Activated T-helper 17 cell treated with anti-CD3 and anti-CD28 coated beads, Interleukin-2, amount 50 U/mL, for 72 hours (primary cell): ENCODE measurements around the gene FOXE1. TPM values are rescaled to one million over a fixed set of nuclear protein-coding genes. Genes with fewer than 3 reads are reported as not detected.
A peak's percentile ranks its signal among the peaks of the same experiment; 100 is the strongest.

ENCODE experiments used
- ATAC-seq: fragments of 150-1000 bp; cut with Tn5 transposase; replicated peaks from 2 replicates; pipeline ENCODE4 v1.10.0; 2021; ENCODE audit warnings: mild to moderate bottlenecking, moderate library complexity
- H3K27ac Mint-ChIP-seq: one replicate; pipeline ENCODE4 v1.8.0; 2022; ENCODE audit warnings: mixed read lengths
- H3K27me3 Mint-ChIP-seq: one replicate; pipeline ENCODE4 v1.8.0; 2022; ENCODE audit warnings: mixed read lengths
- H3K36me3 Mint-ChIP-seq: one replicate; pipeline ENCODE4 v1.8.0; 2022; ENCODE audit warnings: low read depth, mild to moderate bottlenecking, mixed read lengths
- H3K4me1 Mint-ChIP-seq: one replicate; pipeline ENCODE4 v1.8.0; 2022; ENCODE audit warnings: mixed read lengths
- H3K4me3 Mint-ChIP-seq: one replicate; pipeline ENCODE4 v1.8.0; 2022; ENCODE audit warnings: mild to moderate bottlenecking, mixed read lengths
- H3K9me3 Mint-ChIP-seq: one replicate; pipeline ENCODE4 v1.8.0; 2022; ENCODE audit warnings: mixed read lengths
- total RNA-seq, 2 donors: library from RNA; stranded (reverse); gene quantifications; one replicate each; pipeline ENCODE4 v1.2.3, GENCODE V29; 2022

The FOXE1 gene
- total RNA-seq: not detected

DNA sequence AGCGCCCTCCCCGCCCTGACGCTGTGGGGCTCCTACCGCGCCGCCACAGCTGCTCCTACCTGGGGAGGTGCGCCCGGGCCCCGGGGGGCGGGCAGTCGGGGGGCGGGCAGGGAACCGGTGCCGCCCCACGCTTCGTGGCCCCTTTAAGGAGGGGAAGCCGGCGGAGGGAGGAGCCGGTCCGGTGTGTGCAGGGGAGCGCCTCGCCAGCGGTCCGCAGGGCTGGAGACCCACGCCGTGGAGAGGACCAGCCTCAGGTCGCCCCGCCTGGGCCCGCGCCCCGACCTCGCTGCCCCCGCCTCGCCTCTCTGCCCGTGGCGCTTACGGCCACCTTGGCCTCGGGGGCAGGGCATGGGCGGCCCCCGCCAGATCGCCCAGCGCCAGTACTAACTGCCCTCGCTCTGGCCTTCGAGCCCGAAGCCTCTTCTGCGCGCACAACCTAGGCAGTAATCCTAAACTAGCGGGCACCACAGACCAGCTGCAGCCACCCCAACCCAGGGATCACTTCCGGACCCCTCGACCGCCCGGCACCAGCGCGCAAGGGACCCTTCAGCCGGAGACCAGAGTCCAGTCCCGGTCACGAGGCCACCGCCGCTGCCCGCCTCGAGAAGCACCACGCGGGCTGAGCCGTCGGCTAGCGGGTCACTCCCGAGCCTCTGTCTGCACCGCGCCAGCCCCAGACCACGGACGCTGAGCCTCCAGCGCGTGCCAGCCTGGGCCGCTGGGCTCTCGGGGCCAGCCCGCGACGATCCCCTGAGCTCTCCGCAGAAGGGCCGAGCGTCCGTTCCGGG is at the start of gene FOXE1:
FOXE1 (plus strand) TSS at position 171 of the 788 bp plus-strand sequence. CDS start 689 bp downstream, outside the sequence.
- H3K9me3 Mint-ChIP-seq: no peaks in the 10 kb centered on the region
- H3K27ac Mint-ChIP-seq: no peak within 1 kb of the TSS
- peaks cover 60% of the 10 kb centered on the region for H3K27me3 Mint-ChIP-seq
- H3K36me3 Mint-ChIP-seq: no peaks in the 10 kb centered on the region
- peaks cover 4% of the 10 kb centered on the region for H3K4me1 Mint-ChIP-seq
- peak within 1 kb of the TSS; percentile 79 for H3K4me3 Mint-ChIP-seq
- ATAC-seq: peak; percentile 36

DNA sequence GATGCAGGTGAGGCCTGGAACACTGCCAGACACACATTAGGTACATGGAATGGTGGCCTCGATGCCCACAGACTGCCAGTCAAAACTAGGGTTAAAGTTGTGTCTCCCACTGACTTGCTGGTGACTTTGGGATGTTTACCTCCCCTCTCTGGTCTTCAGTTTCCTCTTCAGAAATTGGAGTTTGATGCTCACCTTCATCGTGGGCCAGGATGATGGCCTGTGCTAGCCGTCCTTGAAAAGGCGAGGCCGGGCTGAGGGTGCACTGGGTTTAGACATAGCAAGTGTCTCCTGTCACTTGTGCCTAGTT is 49.0 kb upstream of the FOXE1 start:
- no peaks in the 10 kb centered on the region for H3K4me1 Mint-ChIP-seq
- peak overlapping the region; percentile 33 for H3K27ac Mint-ChIP-seq
- no peaks in the 10 kb centered on the region for H3K9me3 Mint-ChIP-seq
- peak overlapping the region; percentile 79 for H3K4me3 Mint-ChIP-seq
- ATAC-seq: no peak
- peaks cover 9% of the 10 kb centered on the region for H3K27me3 Mint-ChIP-seq
- no peaks in the 10 kb centered on the region for H3K36me3 Mint-ChIP-seq

DNA sequence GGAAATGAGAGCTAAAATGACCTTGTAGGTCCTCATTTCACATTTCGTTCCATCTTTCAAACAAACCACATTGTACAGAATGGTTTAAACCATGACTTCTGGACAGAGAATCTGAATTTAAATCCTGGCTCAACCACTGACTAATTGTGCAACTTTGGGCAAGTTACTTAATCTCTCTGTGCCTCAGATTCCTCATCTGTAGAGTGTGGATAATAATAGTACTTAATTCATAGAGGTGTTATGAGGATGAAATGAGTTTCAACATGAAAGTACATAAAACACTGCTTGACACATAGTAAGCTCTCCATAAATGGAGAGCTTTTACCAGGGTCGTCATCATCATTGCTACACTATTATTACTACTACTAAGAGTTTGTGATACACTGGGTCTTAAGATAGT is 46.3 kb upstream of the FOXE1 start:
- Mint-ChIP-seq H3K4me3 (no peak overlapping the region), H3K4me1 (no peaks in the 10 kb centered on the region), H3K27me3 (peaks cover 9% of the 10 kb centered on the region), H3K9me3 (no peaks in the 10 kb centered on the region), H3K27ac (no peak overlapping the region), H3K36me3 (no peaks in the 10 kb centered on the region)
- ATAC-seq: no peak

DNA sequence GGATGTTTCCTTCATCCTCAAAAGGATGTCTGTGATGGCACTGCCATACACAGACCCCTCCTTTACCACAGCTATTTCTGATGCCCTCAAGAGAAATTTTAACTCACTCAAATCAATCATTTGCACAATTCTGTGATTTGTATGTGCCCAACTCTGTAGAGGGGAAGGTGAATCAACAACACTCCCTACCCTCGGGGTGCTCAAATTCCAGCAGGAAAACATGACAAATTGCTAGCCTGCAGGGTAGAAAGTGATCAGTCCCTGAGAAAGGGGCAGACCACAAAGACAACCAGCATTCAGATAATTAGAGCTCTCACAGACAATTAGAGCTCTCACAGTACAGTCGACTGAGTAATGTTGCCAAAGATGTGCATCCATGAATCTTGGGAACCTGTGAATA is 45.3 kb upstream of the FOXE1 start:
- no peak overlapping the region for H3K4me3 Mint-ChIP-seq
- peaks cover 9% of the 10 kb centered on the region for H3K27me3 Mint-ChIP-seq
- H3K9me3 Mint-ChIP-seq: no peaks in the 10 kb centered on the region
- no peak overlapping the region for H3K27ac Mint-ChIP-seq
- no peak for ATAC-seq
- H3K4me1 Mint-ChIP-seq: no peaks in the 10 kb centered on the region
- H3K36me3 Mint-ChIP-seq: no peaks in the 10 kb centered on the region

DNA sequence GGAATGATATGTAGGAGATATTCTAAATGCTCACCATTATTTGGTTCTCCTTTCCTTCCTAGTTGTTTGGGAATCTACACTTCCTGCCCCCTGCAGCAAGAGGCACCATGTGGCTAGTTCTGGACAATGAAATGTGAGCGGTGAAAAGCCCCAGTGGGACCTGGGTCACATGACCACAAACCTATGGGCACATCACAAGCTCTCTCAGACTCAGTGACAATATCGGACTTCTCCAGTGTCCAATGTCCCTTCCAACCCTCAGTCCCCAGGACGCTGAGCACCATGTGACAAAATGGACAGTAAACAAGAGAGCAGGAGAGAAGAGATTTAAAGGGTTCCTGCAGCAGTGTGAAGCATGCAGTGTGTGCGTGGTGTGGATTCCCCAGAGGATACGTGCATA is 44.6 kb upstream of the FOXE1 start:
- no peaks in the 10 kb centered on the region for H3K4me1 Mint-ChIP-seq
- no peak overlapping the region for H3K4me3 Mint-ChIP-seq
- H3K36me3 Mint-ChIP-seq: no peaks in the 10 kb centered on the region
- peaks cover 9% of the 10 kb centered on the region for H3K27me3 Mint-ChIP-seq
- H3K9me3 Mint-ChIP-seq: no peaks in the 10 kb centered on the region
- H3K27ac Mint-ChIP-seq: no peak overlapping the region
- no peak for ATAC-seq

DNA sequence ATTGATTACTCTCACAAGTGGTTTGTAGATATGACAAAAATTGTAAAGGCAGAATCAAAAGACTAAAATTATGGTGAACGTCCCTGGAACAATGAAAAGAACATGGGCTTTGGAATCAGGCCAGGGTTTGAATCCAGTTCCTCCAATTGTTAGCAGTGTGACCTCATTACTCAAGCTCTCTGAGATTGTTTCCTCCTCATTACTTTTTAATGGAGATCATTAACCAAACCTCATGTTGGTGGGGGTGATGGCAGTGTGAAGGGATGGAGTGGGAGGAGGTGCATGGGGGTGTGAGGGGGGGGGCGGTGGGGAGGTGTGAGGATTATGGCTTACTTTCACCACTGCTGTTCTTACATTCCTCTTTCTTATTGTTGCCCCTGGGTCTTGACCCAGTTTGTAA is 44.1 kb upstream of the FOXE1 start:
- Mint-ChIP-seq H3K27ac (no peak overlapping the region), H3K4me3 (no peak overlapping the region), H3K27me3 (peaks cover 8% of the 10 kb centered on the region), H3K9me3 (no peaks in the 10 kb centered on the region), H3K36me3 (no peaks in the 10 kb centered on the region), H3K4me1 (no peaks in the 10 kb centered on the region)
- no peak for ATAC-seq

DNA sequence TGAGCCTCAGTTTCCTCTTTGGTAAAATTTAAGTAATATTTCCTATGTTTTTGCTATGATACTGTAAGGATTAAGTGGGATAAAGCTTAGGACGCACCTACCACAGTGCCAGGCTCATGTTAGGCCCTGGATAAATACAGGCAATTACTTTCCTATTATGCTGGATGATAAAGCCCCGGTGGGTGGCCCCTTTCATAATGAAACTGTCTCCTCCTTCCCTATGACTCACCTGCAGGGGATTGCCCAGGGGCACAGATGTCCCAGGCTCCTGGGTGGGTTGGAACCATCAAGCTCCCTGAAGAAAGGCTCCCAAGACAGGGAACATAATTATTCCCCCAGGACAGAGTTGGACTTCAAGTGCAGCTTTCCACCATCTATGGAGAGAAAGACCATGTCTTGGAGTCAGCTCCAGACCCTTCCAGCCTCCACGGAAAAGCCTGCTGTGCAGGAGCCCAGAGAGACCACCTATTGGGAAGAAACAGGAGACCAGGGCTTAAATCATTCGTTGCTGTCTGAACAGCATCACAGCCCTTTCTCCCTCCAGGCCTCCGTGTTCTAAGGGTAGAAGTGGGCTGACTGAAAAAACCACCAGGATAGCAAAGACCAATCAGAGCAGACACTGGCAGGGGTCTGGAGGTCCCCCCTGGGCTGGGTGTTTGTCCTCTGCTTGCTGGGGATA is 43.2 kb upstream of the FOXE1 start:
- Mint-ChIP-seq H3K4me1 (no peaks in the 10 kb centered on the region), H3K27ac (no peak overlapping the region), H3K36me3 (no peaks in the 10 kb centered on the region), H3K9me3 (no peaks in the 10 kb centered on the region), H3K27me3 (peaks cover 3% of the 10 kb centered on the region), H3K4me3 (no peak overlapping the region)
- ATAC-seq: peak; percentile 37

DNA sequence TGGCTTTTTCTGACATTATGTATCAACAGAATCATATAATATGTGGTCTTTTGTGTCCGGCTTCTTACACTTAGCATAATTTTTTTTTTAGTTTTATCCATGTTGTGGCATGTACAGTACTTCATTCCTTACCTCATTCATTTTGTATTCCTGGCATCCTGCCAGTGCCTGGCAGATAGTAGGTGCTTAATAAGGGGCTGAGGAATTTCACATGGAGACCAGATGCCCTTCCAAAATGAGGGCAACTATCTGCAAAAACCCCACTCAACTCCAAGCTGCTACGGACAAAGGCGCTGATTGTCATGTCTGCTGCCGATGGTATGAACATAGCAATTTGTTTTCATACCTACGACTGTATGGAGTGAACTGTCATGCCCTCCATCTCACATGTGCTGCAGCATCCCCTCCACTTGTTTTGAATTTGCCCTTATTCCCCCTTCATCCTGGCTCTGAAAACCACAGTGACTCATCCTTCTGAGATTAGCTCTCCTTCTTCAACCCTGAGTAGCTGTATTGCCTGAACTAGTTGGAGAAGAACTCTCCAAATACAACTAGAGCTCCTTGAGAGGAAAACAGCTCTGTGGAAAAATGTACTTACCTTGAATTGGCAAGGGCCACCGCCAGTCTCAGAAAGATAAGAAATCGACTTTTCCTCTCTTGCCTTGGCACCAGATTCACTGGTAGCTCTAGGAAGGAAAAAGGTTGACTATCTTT is 41.3 kb upstream of the FOXE1 start:
- Mint-ChIP-seq H3K27me3 (peaks cover 3% of the 10 kb centered on the region), H3K4me1 (no peaks in the 10 kb centered on the region), H3K27ac (no peak overlapping the region), H3K36me3 (no peaks in the 10 kb centered on the region), H3K9me3 (no peaks in the 10 kb centered on the region), H3K4me3 (no peak overlapping the region)
- peak; percentile 28 for ATAC-seq

DNA sequence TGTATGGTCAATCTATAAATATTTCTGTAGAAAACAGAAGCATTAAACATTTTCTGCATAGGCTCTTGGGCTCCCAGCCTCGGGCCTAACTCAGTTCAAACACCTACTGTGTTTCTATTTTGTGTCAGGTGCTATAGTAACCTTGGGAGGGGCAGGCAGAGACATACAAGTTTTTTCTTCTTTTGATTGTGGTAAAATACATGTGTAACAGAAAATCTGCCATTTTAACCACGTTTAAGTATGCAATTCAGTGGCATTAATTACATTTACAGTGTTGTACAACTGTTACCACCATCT is 40.8 kb upstream of the FOXE1 start:
- H3K4me1 Mint-ChIP-seq: no peaks in the 10 kb centered on the region
- peaks cover 3% of the 10 kb centered on the region for H3K27me3 Mint-ChIP-seq
- H3K9me3 Mint-ChIP-seq: no peaks in the 10 kb centered on the region
- no peak for ATAC-seq
- H3K27ac Mint-ChIP-seq: no peak overlapping the region
- no peaks in the 10 kb centered on the region for H3K36me3 Mint-ChIP-seq
- no peak overlapping the region for H3K4me3 Mint-ChIP-seq

DNA sequence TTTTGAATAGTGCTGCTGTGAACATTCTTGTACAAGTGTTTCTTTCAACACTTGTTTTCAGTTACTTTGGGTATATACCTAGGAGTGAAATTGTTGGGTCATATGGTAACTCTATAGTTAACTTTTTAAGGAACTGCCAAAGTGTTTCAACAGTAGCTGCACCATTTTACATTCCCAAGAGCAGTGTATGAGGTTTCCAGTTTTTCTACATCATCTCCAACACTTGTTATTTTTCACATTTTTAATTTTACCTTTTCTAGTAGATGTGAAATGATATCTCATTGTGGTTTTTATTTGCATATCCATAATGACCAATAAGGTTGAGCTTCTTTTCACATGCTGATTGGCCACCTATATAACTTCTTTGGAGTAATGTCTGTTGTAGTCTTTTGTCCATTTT is 40.0 kb upstream of the FOXE1 start:
- Mint-ChIP-seq H3K27me3 (peaks cover 11% of the 10 kb centered on the region), H3K4me1 (no peaks in the 10 kb centered on the region), H3K9me3 (no peaks in the 10 kb centered on the region), H3K27ac (no peak overlapping the region), H3K36me3 (no peaks in the 10 kb centered on the region), H3K4me3 (no peak overlapping the region)
- no peak for ATAC-seq

DNA sequence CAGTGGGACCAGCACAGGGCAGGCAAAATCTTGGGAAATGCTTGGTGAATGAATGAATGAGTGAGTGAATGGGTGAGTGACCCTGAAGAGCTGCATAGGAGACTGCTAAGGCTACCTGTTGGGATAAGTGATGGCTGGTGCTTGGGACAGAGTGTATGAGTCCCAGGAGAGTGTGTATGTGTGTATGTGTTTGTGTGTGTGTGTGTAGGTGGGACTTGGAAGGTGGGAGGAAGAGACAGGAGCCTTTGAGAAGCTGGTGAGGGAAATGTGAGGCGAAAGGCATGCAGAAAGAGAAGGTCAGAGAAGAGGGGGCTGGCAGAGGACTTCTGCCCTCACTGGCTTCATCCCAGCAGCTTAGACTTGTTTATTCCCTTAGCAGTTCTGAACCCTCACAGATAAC is 33.3 kb upstream of the FOXE1 start:
- no peak overlapping the region for H3K4me3 Mint-ChIP-seq
- H3K9me3 Mint-ChIP-seq: peaks cover 8% of the 10 kb centered on the region
- H3K27ac Mint-ChIP-seq: no peak overlapping the region
- peaks cover 28% of the 10 kb centered on the region for H3K27me3 Mint-ChIP-seq
- H3K4me1 Mint-ChIP-seq: no peaks in the 10 kb centered on the region
- no peaks in the 10 kb centered on the region for H3K36me3 Mint-ChIP-seq
- ATAC-seq: no peak

DNA sequence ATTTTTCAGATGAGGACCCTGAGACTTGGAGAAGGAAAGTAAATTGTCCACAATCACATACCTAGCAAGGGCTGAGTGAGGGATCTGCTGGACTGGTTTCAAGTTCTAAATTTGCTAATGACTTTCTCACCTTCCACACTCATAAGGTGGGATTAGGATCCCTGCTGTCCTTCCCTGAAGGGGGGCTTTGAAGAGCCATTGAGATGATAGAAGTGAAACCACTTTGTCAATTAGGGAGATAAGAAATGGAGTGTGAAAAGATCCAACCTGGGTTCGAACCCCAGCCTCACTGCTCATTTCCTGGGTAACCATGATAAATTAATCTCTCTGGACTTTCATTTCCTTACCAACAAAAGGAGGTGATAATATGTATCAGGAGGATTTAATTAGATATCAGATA is 32.7 kb upstream of the FOXE1 start:
- no peak for ATAC-seq
- peaks cover 8% of the 10 kb centered on the region for H3K9me3 Mint-ChIP-seq
- no peak overlapping the region for H3K4me3 Mint-ChIP-seq
- H3K27me3 Mint-ChIP-seq: peaks cover 33% of the 10 kb centered on the region
- H3K4me1 Mint-ChIP-seq: no peaks in the 10 kb centered on the region
- no peak overlapping the region for H3K27ac Mint-ChIP-seq
- no peaks in the 10 kb centered on the region for H3K36me3 Mint-ChIP-seq

DNA sequence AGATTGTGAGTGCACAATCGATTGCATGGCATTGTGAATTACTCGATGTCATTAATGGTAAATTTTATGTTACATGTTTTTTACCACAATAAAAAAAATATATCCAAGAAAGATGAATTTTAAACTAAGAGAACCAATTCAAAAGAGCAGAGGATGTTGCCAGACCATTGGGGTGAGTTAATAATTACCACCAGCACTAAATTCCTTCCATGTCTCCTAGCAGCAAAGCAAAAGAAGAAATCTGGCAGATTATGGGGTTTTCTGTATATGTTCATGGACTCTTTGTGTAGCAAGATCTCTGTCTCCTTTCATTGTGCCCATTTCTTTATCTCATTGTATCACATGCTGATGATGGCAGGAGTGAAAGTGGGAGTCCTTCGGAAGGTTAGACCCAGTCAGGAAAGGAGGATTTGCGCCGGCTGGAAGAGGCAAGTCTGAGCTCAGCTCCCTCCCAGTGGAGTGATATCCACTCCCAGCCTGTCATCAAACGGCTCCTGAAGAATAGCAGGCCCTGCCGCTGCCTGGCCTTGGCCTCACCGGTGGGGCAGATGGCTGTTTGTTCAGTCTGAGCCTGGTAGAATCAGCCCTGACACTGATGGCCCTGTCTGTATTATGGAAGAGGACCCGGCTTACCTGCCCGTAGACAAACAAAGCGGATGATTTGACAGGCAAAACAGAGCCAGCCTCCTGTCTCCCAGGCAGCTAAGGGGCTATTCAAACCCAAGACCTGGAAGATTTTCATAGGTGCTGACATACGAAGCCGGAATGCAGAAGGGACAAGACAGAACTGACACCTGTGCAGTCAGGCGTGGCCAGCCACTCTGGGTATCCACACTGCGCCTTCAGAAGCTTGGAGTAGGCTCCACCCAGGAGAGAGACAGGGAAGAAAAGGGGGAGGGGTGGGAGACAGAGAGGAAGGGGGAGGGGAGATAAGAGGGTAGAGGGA is 21.9 kb upstream of the FOXE1 start:
- no peak for ATAC-seq
- no peaks in the 10 kb centered on the region for H3K9me3 Mint-ChIP-seq
- no peaks in the 10 kb centered on the region for H3K4me1 Mint-ChIP-seq
- no peak overlapping the region for H3K4me3 Mint-ChIP-seq
- H3K27me3 Mint-ChIP-seq: peaks cover 30% of the 10 kb centered on the region
- no peak overlapping the region for H3K27ac Mint-ChIP-seq
- H3K36me3 Mint-ChIP-seq: no peaks in the 10 kb centered on the region

DNA sequence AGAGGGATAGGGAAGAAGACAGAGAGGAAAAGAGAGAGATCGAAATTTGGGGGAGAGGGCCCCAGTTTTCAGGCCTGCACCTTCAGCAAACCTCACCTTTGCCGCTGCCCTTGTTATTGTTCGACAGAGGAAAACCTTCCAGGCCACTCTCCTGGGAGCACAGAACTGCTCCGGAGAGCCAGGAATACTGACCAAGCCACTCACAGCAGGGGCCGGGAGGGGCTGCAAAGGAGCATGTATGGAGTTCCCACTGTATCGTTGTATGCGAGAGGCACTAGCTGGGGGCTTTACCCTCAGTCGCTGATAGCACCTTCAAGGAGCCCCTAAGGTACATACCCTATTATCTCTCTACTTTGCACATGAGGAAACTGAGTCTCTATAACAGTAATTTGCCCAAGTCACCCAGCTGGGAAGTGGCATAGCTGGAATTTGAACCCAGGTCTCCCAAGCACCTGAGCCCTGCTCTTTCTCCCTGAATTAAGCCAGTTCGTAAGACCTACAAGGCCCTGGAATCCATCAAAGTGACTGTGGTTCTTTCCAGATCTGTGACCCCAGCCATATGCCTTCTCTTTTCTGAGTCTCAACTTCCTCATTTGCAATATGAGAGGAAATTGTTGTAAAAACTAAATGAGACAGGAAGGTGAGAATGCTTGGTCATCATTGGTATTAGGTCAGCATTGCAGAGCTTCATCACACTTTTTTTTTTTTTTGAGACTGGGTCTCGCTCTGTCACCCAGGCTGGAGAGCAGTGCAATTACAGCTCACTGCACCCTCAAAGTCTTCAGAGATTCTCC is 21.0 kb upstream of the FOXE1 start:
- H3K9me3 Mint-ChIP-seq: no peaks in the 10 kb centered on the region
- no peaks in the 10 kb centered on the region for H3K4me1 Mint-ChIP-seq
- no peak overlapping the region for H3K4me3 Mint-ChIP-seq
- H3K27ac Mint-ChIP-seq: no peak overlapping the region
- peaks cover 33% of the 10 kb centered on the region for H3K27me3 Mint-ChIP-seq
- no peak for ATAC-seq
- no peaks in the 10 kb centered on the region for H3K36me3 Mint-ChIP-seq
